NK-92 treated with Interleukin-12 subunit alpha and Interleukin-12 subunit beta, amount 100 ng/mL, for 24 hours (cell line): ENCODE results near the gene PRICKLE3.

Experiments used
- DNase-seq: peaks from one replicate; lab custom pipeline; 2025; lab: John Stamatoyannopoulos, UW

The PRICKLE3 gene, protein sequence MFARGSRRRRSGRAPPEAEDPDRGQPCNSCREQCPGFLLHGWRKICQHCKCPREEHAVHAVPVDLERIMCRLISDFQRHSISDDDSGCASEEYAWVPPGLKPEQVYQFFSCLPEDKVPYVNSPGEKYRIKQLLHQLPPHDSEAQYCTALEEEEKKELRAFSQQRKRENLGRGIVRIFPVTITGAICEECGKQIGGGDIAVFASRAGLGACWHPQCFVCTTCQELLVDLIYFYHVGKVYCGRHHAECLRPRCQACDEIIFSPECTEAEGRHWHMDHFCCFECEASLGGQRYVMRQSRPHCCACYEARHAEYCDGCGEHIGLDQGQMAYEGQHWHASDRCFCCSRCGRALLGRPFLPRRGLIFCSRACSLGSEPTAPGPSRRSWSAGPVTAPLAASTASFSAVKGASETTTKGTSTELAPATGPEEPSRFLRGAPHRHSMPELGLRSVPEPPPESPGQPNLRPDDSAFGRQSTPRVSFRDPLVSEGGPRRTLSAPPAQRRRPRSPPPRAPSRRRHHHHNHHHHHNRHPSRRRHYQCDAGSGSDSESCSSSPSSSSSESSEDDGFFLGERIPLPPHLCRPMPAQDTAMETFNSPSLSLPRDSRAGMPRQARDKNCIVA

GRCh38 chrX:49186125-49187027 lies at the start of gene PRICKLE3:
PRICKLE3 (minus strand) TSS chrX:49186373; CDS start chrX:49186297, 76 bp downstream.
- DNase-seq, result no peak

GRCh38 chrX:49233887-49234555 lies 47.8 kb upstream of the PRICKLE3 start:
- no peak for DNase-seq

DNA sequence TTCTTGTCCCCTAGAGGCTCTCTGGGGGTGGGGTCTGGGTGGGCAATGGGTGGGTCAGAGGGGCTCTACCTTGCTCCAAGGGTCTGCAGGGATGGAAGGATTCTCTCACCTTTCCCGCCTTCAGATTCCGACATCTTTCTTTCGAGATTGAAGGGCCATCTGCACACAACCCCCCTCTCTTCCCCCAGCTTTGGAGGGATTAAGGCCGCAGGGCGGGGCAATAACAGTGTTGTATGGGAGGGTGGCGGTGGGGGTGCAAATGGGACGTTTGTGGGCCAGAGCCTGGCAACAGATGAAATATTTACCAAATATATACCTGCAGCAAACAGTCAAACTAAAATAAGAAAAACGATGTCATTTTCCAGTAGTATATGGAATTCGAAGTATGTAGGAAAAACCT lies 47.0 kb upstream of the PRICKLE3 start, which contains the start of gene CACNA1F:
CACNA1F (minus strand) TSS at position 165 of the 400 bp plus-strand sequence; CDS start at position 134, 31 bp downstream.
- no peak for DNase-seq

DNA sequence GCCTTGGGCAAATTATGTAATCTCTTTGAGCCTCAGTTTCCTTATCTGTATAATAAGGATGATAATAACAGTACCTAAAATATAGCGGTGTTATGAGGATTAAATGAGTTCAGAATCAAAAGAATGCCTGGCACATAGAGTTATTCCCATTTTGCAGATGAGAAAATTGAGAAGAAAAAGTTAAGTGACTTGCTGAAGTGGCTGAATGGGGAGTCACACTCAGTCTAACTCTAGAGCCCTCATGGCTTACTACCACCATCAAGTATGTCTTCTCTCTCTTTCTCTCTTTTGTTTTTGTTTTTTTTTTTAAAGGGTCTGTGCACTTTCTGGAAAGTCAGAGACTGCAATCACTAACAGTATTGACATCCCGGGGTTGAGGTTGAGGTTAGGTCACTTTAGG lies 46.4 kb upstream of the PRICKLE3 start:
- DNase-seq, result no peak

GRCh38 chrX:49231333-49232000 lies 45.3 kb upstream of the PRICKLE3 start:
- no peak for DNase-seq

GRCh38 chrX:49230500-49231232 lies 44.5 kb upstream of the PRICKLE3 start:
- DNase-seq, result no peak

- no peak for DNase-seq
Measured at GRCh38 chrX:49228185-49228584, 42.0 kb upstream of the PRICKLE3 start.

DNA sequence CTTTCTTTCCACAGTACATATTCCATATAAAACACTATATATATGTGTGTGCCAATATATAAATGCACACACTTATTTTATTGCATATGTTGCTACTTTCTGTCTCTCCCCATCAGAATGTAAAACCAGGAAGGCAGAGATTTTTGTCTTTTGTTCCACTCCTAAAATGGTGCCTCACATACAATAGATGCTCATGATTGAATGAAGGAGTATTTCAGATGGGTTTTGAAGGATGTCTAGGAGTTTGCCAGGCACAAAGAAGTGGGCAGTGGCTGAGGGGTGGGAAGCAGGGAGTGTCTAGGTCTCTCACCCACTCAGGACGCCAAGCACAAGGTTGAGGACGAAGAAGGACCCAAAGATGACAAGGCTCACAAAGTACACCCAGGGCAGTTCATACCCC lies 41.6 kb upstream of the PRICKLE3 start:
- DNase-seq, result no peak

DNA sequence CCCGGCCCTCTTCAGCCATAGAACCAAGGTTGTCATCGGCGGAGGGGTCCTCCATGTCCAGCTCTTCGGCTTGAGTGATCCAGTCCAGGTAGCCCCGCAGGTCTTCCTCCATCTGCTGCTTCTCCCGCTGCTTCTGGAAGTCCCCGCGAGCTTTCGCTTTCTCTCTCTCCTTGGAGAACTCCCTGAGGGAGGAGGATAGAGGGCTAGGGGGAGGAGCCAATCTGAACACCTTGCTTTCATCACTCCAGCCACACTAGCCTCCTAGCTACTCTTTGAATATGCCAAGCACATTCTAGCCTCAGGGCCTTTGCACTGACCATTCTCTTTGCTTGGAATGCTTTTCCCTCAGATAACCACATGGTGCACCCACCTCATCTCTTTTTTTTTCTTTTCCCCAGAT lies 40.8 kb upstream of the PRICKLE3 start:
- DNase-seq, result no peak

GRCh38 chrX:49225858-49226257 lies 39.7 kb upstream of the PRICKLE3 start:
- no peak for DNase-seq

DNA sequence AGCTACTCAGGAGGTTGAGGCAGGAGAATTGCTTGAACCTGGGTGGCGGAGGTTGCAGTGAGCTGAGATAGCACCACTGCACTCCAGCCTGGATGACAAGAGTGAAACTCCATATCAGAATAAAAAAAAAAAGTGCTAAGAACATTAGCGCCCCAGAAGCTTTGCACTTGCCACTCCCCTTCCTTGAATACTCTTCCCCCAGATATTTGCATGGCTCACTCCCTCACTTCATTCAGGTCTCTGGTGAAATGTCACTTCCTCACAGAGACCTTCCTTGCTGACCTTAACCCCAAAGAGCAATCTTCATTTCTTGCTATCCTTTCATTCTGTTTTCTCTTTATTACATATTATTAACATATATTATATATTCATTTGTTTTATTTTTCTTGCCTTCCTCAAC lies 35.7 kb upstream of the PRICKLE3 start:
- no peak for DNase-seq

DNA sequence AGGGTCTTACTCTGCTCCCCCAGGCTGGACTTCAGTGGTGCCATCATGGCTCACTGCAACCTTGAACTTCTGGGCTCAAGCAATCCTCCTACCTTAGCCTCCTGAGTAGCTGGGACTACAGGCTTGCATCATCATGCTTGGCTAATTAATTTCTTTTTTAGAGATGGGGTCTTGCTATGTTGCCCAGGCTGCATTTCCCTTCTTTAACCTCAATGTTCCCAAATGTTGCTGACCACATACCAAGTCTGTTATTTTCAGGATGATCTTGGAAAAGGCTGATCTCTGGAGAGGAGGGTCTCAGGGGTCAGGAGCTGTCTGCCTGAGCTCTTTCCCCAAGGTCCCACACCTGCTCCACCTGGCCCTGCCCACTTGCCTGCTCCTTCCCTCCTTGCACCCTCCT lies 33.9 kb upstream of the PRICKLE3 start:
- DNase-seq, result no peak

DNA sequence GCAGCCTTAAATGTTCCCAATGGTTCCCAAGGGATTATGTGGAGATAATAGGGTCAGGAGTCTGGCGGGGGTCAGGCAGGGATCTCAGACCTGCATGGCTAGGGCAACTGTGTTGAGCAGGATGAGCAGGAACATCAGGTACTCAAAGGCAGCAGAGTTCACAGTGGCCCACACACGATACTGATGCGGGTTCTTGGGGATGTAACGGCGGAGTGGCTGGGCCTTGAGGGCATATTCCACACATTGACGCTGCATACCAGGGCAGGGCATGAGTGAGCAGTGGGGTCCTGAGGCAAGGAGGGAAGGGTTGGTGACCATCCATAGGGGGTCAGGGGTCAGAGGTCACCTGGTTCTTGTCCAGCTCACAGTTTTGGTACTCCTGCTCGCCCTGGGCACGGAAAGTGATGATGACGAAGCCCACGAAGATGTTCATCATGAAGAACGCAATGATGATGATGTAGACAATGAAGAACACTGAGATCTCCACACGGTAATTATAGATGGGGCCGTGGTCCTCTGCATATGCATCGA lies 28.9 kb upstream of the PRICKLE3 start:
- no peak for DNase-seq

DNA sequence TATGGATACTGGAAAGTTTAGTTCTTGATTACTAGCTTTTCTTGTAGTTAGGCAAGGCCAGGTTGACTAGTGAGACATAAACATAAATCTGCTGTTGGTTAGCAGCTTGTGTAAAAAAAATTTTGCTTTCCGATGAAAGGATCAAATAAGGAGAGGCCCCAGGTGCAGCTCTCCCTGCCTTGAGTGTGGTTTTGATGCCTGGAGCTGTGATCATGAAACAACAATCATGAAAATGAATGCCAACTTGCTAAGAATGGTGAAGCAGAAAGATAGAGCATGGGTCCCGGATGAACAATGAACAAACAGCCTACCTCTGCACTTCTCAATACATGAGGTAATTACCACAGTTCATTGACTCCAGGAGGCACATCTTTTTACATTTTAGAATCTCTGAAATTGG lies 28.2 kb upstream of the PRICKLE3 start:
- DNase-seq, result no peak

- no peak for DNase-seq
Measured at GRCh38 chrX:49212861-49213260, 26.7 kb upstream of the PRICKLE3 start.

- no peak for DNase-seq
Measured at GRCh38 chrX:49212209-49212608, 26.0 kb upstream of the PRICKLE3 start.

GRCh38 chrX:49211074-49211473 lies 24.9 kb upstream of the PRICKLE3 start:
- no peak for DNase-seq

GRCh38 chrX:49210406-49210805 lies 24.2 kb upstream of the PRICKLE3 start:
- DNase-seq, result no peak

- DNase-seq, result no peak
Measured at GRCh38 chrX:49209434-49210251, 23.5 kb upstream of the PRICKLE3 start.
